BE2C (cell line): ENCODE data around the gene MBP.

ENCODE experiments used
- DNase-seq: peaks from one replicate; pipeline ENCODE4 v3.0.0-alpha.2; 2020
- H3K27me3 ChIP-seq: fragments of 250-450 bp; sonication (Bioruptor Pico); 2 replicates; pipeline ENCODE4 v1.5.1; 2020; ENCODE audit warnings: mild to moderate bottlenecking
- H3K36me3 ChIP-seq: fragments of 250-450 bp; sonication (Bioruptor Pico); 2 replicates; pipeline ENCODE4 v1.5.1; 2020; ENCODE audit warnings: mild to moderate bottlenecking
- H3K4me1 ChIP-seq: fragments of 250-450 bp; sonication (Bioruptor Pico); 2 replicates; pipeline ENCODE4 v1.5.1; 2020
- H3K4me3 ChIP-seq: 2 replicates; pipeline ENCODE4 v1.5.1; 2011; ENCODE audit warnings: low read depth, low read length
- H3K9me3 ChIP-seq: fragments of 250-450 bp; sonication (Bioruptor Pico); 2 replicates; pipeline ENCODE4 v1.5.1; 2020
- CTCF ChIP-seq: IDR thresholded peaks from 2 replicates; pipeline ENCODE4 v1.5.1; 2012; ENCODE audit warnings: mild to moderate bottlenecking, low read depth, low read length

The MBP gene

GRCh38 chr18:77164763-77165485 lies 32.3 kb upstream of the MBP start:
- Histone ChIP-seq H3K4me1 (no peaks in the 10 kb centered on the region), H3K9me3 (no peaks in the 10 kb centered on the region), H3K27me3 (no peaks in the 10 kb centered on the region), H3K4me3 (no peak overlapping the region), H3K36me3 (no peaks in the 10 kb centered on the region)
- no peak for DNase-seq
- TF ChIP-seq CTCF, result no peak

DNA sequence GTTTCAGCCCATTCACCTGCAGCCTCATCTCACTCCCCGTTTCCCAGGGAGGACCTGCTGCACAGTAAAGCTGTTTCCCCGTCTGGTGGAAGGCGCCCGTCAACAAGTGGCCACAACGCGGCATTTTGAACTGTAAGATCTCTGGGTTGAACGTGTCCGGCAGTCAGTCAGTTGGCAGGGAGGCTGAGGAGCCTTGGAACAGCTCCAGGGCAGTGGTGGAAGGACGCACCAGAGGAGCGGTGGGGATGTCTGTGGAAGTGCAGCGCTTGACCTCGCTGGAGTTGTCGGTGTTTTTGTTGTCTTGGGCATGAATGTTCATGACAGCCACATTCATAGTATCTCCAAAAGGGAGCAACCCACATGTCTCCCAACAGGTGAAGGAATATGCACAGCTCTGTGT lies 31.4 kb upstream of the MBP start:
- TF ChIP-seq CTCF, result no peak
- no peak for DNase-seq
- no peaks in the 10 kb centered on the region for H3K36me3 ChIP-seq
- H3K4me3 ChIP-seq, result no peak overlapping the region
- H3K4me1 ChIP-seq, result no peaks in the 10 kb centered on the region
- no peaks in the 10 kb centered on the region for H3K27me3 ChIP-seq
- no peaks in the 10 kb centered on the region for H3K9me3 ChIP-seq

- no peaks in the 10 kb centered on the region for H3K9me3 ChIP-seq
- no peak overlapping the region for H3K4me3 ChIP-seq
- DNase-seq, result no peak
- H3K36me3 ChIP-seq, result no peaks in the 10 kb centered on the region
- H3K27me3 ChIP-seq, result no peaks in the 10 kb centered on the region
- no peak for TF ChIP-seq CTCF
- H3K4me1 ChIP-seq, result no peaks in the 10 kb centered on the region
These were observed 30.0 kb upstream of the MBP start for GRCh38 chr18:77162580-77162979.

DNA sequence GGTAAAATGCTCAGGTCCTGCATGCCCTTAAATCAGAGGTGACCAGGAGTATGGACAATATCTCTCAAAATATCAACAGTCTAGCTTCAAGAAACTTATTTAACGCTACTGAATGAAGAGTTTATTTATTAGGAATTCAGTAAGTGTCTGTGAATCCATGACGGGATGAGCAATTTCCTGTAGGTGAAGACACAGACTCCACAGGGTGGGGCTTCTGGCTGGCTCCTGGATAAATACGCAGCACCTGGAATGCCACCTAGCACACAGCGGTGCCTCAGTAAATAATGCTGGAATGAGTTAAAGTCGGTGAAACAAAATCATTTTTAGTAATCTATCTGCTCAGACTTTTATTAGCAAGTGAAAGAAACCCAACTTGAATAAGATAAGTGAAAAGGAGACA lies 29.4 kb upstream of the MBP start:
- Histone ChIP-seq H3K27me3 (no peaks in the 10 kb centered on the region), H3K4me3 (no peak overlapping the region), H3K36me3 (no peaks in the 10 kb centered on the region), H3K9me3 (no peaks in the 10 kb centered on the region), H3K4me1 (no peaks in the 10 kb centered on the region)
- TF ChIP-seq CTCF, result no peak
- DNase-seq, result no peak

DNA sequence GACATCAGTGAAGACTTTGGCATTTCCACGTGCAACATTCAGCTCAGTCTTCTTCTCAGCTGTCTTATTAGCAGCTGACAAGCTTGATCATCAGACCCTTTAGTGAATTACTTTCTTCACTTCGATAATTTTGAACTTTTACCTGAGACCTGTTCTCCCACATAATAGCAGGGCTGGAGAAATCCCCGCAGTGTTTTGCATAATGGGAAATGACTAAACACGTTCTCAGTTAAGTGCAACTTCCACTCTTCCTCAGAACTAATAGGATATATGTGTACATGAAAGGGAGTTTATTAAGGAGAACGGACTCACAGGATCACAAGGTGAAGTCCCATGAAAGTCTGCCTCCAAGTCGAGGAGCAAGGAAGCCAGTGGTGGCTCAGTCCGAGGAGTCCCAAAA lies 28.8 kb upstream of the MBP start:
- H3K27me3 ChIP-seq, result no peaks in the 10 kb centered on the region
- DNase-seq, result no peak
- no peaks in the 10 kb centered on the region for H3K36me3 ChIP-seq
- TF ChIP-seq CTCF, result no peak
- no peaks in the 10 kb centered on the region for H3K9me3 ChIP-seq
- no peaks in the 10 kb centered on the region for H3K4me1 ChIP-seq
- H3K4me3 ChIP-seq, result no peak overlapping the region

GRCh38 chr18:77160515-77160914 lies 27.9 kb upstream of the MBP start:
- no peak overlapping the region for H3K4me3 ChIP-seq
- H3K4me1 ChIP-seq, result no peaks in the 10 kb centered on the region
- H3K27me3 ChIP-seq, result no peaks in the 10 kb centered on the region
- no peak for DNase-seq
- no peaks in the 10 kb centered on the region for H3K36me3 ChIP-seq
- H3K9me3 ChIP-seq, result no peaks in the 10 kb centered on the region
- TF ChIP-seq CTCF, result no peak
